ENCODE results near the gene BICDL2. TPM values are rescaled to one million over a fixed set of nuclear protein-coding genes. Genes with fewer than 3 reads are reported as not detected.

BICDL2 gene
- total and polyA plus RNA-seq, 2 of the 8 experiments (the other 6 are each of a cell fraction or from before 2014, with no cell fraction given) = 7.3 to 15.9 TPM

GRCh38 chr16:2992383-2993081 lies 44.2 kb downstream of the BICDL2 start (continued):
- TF ChIP-seq CEBPB (IDR thresholded peaks at IDR 0.05; ENCODE audit: low read depth, low read length) (no peak), CTBP2 (IDR thresholded peaks at IDR 0.05; ENCODE audit: borderline replicate concordance, insufficient read depth, insufficient read length, low read length) (no peak), SIRT6 (IDR thresholded peaks at IDR 0.05; ENCODE audit: low read length) (no peak), SP4 (IDR thresholded peaks at IDR 0.05; ENCODE audit: low read length) (no peak), SUZ12 (IDR thresholded peaks at IDR 0.05; ENCODE audit: low read length) (no peak), BACH1 (IDR thresholded peaks at IDR 0.05; ENCODE audit: low read length) (no peak), RBBP5 (IDR thresholded peaks at IDR 0.05; ENCODE audit: borderline replicate concordance, low read depth, low read length) (no peak)

Measured in H1 (cell line).